H9 (cell line): Measurements from ENCODE around the gene SLC1A4. TPM values are rescaled to one million over a fixed set of nuclear protein-coding genes. Genes with fewer than 3 reads are reported as not detected.

ENCODE experiments used
- DNase-seq: peaks from one replicate; pipeline ENCODE4 v3.0.0-alpha.2; 2017
- H2AFZ ChIP-seq: one replicate; pipeline ENCODE4 v1.6.1; 2013; ENCODE audit warnings: mild to moderate bottlenecking, low read length, control low read depth, moderate library complexity
- H2AK5ac ChIP-seq: 2 replicates; pipeline ENCODE4 v1.6.1; 2013; ENCODE audit warnings: low read length, control low read depth, mixed read lengths; ENCODE audit not compliant: insufficient read length
- H2BK120ac ChIP-seq: one replicate; pipeline ENCODE4 v1.6.1; 2013; ENCODE audit warnings: low read depth, mild to moderate bottlenecking, low read length, control low read depth, inconsistent platforms; ENCODE audit not compliant: poor library complexity, severe bottlenecking
- H2BK12ac ChIP-seq: 2 replicates; pipeline ENCODE4 v1.6.1; 2013; ENCODE audit warnings: low read length, control low read depth, mixed read lengths, low read depth; ENCODE audit not compliant: insufficient read length
- H2BK15ac ChIP-seq: 2 replicates; pipeline ENCODE4 v1.6.1; 2013; ENCODE audit warnings: low read depth, low read length, control low read depth
- H2BK20ac ChIP-seq: one replicate; pipeline ENCODE4 v1.6.1; 2013; ENCODE audit warnings: low read depth, mild to moderate bottlenecking, low read length, control low read depth, inconsistent platforms; ENCODE audit not compliant: poor library complexity, severe bottlenecking
- H2BK5ac ChIP-seq: 2 replicates; pipeline ENCODE4 v1.6.1; 2013; ENCODE audit warnings: low read length, control low read depth, mixed read lengths; ENCODE audit not compliant: insufficient read length
- H3K14ac ChIP-seq: 2 replicates; pipeline ENCODE4 v1.6.1; 2013; ENCODE audit warnings: low read length, control low read depth; ENCODE audit not compliant: insufficient read depth
- H3K18ac ChIP-seq: 2 replicates; pipeline ENCODE4 v1.6.1; 2013; ENCODE audit warnings: low read depth, mild to moderate bottlenecking, mixed read lengths, low read length, control low read depth; ENCODE audit not compliant: insufficient read length
- H3K23ac ChIP-seq: 2 replicates; pipeline ENCODE4 v1.6.1; 2013; ENCODE audit warnings: low read length, control low read depth, mixed read lengths, low read depth; ENCODE audit not compliant: insufficient read length
- H3K23me2 ChIP-seq: 2 replicates; pipeline ENCODE4 v1.6.1; 2013; ENCODE audit warnings: low read depth, mild to moderate bottlenecking, mixed read lengths, low read length, control low read depth; ENCODE audit not compliant: insufficient read length, poor library complexity, severe bottlenecking
- H3K27ac ChIP-seq: 2 replicates; pipeline ENCODE4 v1.5.1; 2013; ENCODE audit warnings: low read length, control low read depth, mixed read lengths, low read depth; ENCODE audit not compliant: insufficient read length
- H3K27me3 ChIP-seq: 2 replicates; pipeline ENCODE4 v1.6.1; 2013; ENCODE audit warnings: low read length, control low read depth, inconsistent platforms; ENCODE audit not compliant: insufficient read depth
- H3K4ac ChIP-seq: 2 replicates; pipeline ENCODE4 v1.6.1; 2013; ENCODE audit warnings: low read depth, mild to moderate bottlenecking, control low read depth, inconsistent platforms, low read length, moderate library complexity
- H3K4me1 ChIP-seq: 2 replicates; pipeline ENCODE4 v1.6.1; 2013; ENCODE audit warnings: low read length, control low read depth, inconsistent platforms; ENCODE audit not compliant: insufficient read depth
- H3K4me2 ChIP-seq: 2 replicates; pipeline ENCODE4 v1.6.1; 2013; ENCODE audit warnings: low read length, control low read depth, mixed read lengths; ENCODE audit not compliant: insufficient read length, insufficient read depth
- H3K56ac ChIP-seq: 2 replicates; pipeline ENCODE4 v1.6.1; 2013; ENCODE audit warnings: low read depth, mild to moderate bottlenecking, mixed read lengths, low read length, control low read depth; ENCODE audit not compliant: insufficient read length
- H3K79me1 ChIP-seq: 2 replicates; pipeline ENCODE4 v1.6.1; 2013; ENCODE audit warnings: low read depth, mild to moderate bottlenecking, moderate library complexity, low read length, control low read depth, inconsistent platforms; ENCODE audit not compliant: insufficient read depth, poor library complexity, severe bottlenecking
- H3K79me2 ChIP-seq: 2 replicates; pipeline ENCODE4 v1.6.1; 2013; ENCODE audit warnings: low read length, control low read depth, inconsistent platforms; ENCODE audit not compliant: insufficient read depth
- H3K9ac ChIP-seq: 2 replicates; pipeline ENCODE4 v1.6.1; 2013; ENCODE audit warnings: low read length, control low read depth, mixed read lengths; ENCODE audit not compliant: insufficient read length; ENCODE audit errors: extremely low read depth
- H3K9me3 ChIP-seq: one replicate; pipeline ENCODE4 v1.6.1; 2013; ENCODE audit warnings: low read depth, low read length, inconsistent platforms; ENCODE audit not compliant: control insufficient read depth
- H3T11ph ChIP-seq: one replicate; pipeline ENCODE4 v1.6.1; 2013; ENCODE audit warnings: mild to moderate bottlenecking, low read length, control low read depth, inconsistent platforms
- H4K20me1 ChIP-seq: one replicate; pipeline ENCODE4 v1.6.1; 2013; ENCODE audit not compliant: control insufficient read depth, insufficient read length, insufficient read depth
- H4K5ac ChIP-seq: 2 replicates; pipeline ENCODE4 v1.6.1; 2013; ENCODE audit warnings: low read depth, mild to moderate bottlenecking, mixed read lengths, low read length, control low read depth; ENCODE audit not compliant: insufficient read length
- H4K8ac ChIP-seq: replicated peaks from 2 replicates; pipeline ENCODE4 v1.6.1; 2013; ENCODE audit warnings: low read length, control low read depth, mixed read lengths, low read depth; ENCODE audit not compliant: insufficient read length
- H4K91ac ChIP-seq: 2 replicates; pipeline ENCODE4 v1.6.1; 2013; ENCODE audit warnings: low read depth, mild to moderate bottlenecking, moderate library complexity, mixed read lengths, low read length, control low read depth; ENCODE audit not compliant: insufficient read length
- H3K27ac Mint-ChIP-seq, 3 experiments: 2 replicates in 2 of 3; 3 replicates in 1 of 3; pipeline ENCODE4 v1.8.0; 2020 to 2021; ENCODE audit warnings: mixed read lengths in 3 of 3, mild to moderate bottlenecking in 1 of 3, moderate library complexity in 1 of 3
- H3K27me3 Mint-ChIP-seq: 2 replicates; pipeline ENCODE4 v1.8.0; 2021; ENCODE audit warnings: low read depth, mild to moderate bottlenecking, moderate library complexity, mixed read lengths
- H3K36me3 Mint-ChIP-seq, 3 experiments: 2 replicates in 2 of 3; 3 replicates in 1 of 3; pipeline ENCODE4 v1.8.0; 2020 to 2021; ENCODE audit warnings: low read depth in 3 of 3, mixed read lengths in 3 of 3; ENCODE audit not compliant: insufficient read depth in 1 of 3
- H3K4me1 Mint-ChIP-seq, 2 experiments: 2 replicates each; pipeline ENCODE4 v1.8.0; 2020; ENCODE audit warnings: mixed read lengths in 2 of 2
- H3K4me3 Mint-ChIP-seq, 2 experiments: 2 replicates in 1 of 2; 3 replicates in 1 of 2; pipeline ENCODE4 v1.8.0; 2020 to 2021; ENCODE audit warnings: mild to moderate bottlenecking in 2 of 2, mixed read lengths in 2 of 2, moderate library complexity in 1 of 2
- H3K9me3 Mint-ChIP-seq, 2 experiments: 2 replicates in 1 of 2; 3 replicates in 1 of 2; pipeline ENCODE4 v1.8.0; 2020; ENCODE audit warnings: mild to moderate bottlenecking in 2 of 2, mixed read lengths in 2 of 2, moderate library complexity in 1 of 2
- WGBS: extraction: QIAGEN DNeasy Blood & Tissue Kit; methylation state at CpG from one replicate; pipeline ENCODE4 v1.1.7; 2013; ENCODE audit warnings: missing lambda C conversion rate, low lambda C conversion rate, mixed read lengths; ENCODE audit not compliant: insufficient read length; ENCODE audit errors: extremely low coverage; 5-methylcytosine and 5-hydroxymethylcytosine counted together
- total RNA-seq: library from RNA; stranded (reverse); gene quantifications from 2 replicates; pipeline ENCODE4 v1.2.1, GENCODE V29; 2021
- TF ChIP-seq, protein P1 (sequence below): fragments of 200-600 bp; sonication (generic); conservative IDR thresholded peaks from 3 replicates; pipeline ENCODE4 v1.8.0; 2021; ENCODE audit warnings: antibody characterized with exemption, mild to moderate bottlenecking

SLC1A4 gene
- total RNA-seq, 1 experiment from 2014 or later, result 1.9 TPM

DNA sequence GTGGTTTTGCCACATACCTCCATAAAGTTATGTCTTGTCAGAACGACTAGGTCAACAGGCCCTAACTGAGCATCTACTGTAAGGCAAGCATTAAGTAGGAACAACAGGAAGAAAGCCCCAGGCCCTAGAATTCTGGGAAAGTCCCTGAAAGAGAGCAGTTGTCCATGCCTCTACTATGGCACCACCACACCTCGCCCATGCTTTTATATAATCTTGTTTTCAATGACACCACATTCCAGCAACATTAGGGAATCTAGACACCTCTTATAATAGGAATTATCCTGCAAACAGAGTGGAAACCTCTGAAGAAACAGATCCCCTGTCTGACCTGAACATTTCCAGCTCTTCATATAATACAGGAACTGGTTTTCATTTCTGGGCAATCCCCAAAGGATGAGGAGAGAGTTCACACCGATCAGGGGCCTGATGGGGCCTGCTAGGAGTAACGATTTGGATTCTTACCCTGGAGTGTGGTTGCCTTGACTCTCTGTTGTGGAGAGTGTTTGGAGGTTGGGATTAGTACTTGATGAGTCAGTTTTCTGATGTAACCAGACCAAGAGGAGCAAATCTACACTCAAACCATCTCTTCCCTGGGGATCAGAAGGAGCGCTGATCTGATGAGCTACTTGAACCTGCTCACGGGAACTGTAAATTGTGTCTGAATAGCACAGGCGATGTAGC, 35.1 kb downstream of the SLC1A4 start:
- no CpG with 5 or more reads among the region's 7 CpGs for WGBS
- no peak overlapping the region for H3K9ac ChIP-seq
- no peak for DNase-seq
- no peak overlapping the region for H2BK12ac ChIP-seq
- no peak overlapping the region for H2BK15ac ChIP-seq
- H2BK120ac ChIP-seq, result no peak overlapping the region
- no peak overlapping the region for H3K4ac ChIP-seq
- TF ChIP-seq, protein P1, sequence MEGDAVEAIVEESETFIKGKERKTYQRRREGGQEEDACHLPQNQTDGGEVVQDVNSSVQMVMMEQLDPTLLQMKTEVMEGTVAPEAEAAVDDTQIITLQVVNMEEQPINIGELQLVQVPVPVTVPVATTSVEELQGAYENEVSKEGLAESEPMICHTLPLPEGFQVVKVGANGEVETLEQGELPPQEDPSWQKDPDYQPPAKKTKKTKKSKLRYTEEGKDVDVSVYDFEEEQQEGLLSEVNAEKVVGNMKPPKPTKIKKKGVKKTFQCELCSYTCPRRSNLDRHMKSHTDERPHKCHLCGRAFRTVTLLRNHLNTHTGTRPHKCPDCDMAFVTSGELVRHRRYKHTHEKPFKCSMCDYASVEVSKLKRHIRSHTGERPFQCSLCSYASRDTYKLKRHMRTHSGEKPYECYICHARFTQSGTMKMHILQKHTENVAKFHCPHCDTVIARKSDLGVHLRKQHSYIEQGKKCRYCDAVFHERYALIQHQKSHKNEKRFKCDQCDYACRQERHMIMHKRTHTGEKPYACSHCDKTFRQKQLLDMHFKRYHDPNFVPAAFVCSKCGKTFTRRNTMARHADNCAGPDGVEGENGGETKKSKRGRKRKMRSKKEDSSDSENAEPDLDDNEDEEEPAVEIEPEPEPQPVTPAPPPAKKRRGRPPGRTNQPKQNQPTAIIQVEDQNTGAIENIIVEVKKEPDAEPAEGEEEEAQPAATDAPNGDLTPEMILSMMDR, result no peak
- H3K4me3 Mint-ChIP-seq, result no peak overlapping the region
- H3K79me2 ChIP-seq, result no peaks in the 10 kb centered on the region
- no peaks in the 10 kb centered on the region for H3K23me2 ChIP-seq
- H3K14ac ChIP-seq, result no peak overlapping the region
- H3K36me3 Mint-ChIP-seq, result no peaks in the 10 kb centered on the region; a peak in 1 of 7 replicates
- no peak overlapping the region for H4K5ac ChIP-seq
- no peaks in the 10 kb centered on the region for H3K27me3 ChIP-seq
- H3K4me1 Mint-ChIP-seq, result peaks cover 3 to 5% of the 10 kb centered on the region in 2 experiments; a peak in 2 of 4 replicates
- no peak overlapping the region for H3K27ac Mint-ChIP-seq
- H2BK20ac ChIP-seq, result no peak overlapping the region
- no peak overlapping the region for H4K8ac ChIP-seq
- no peaks in the 10 kb centered on the region for H3K79me1 ChIP-seq
- no peaks in the 10 kb centered on the region for H3K27me3 Mint-ChIP-seq
- no peak overlapping the region for H2AK5ac ChIP-seq
- no peak overlapping the region for H2BK5ac ChIP-seq
- no peak overlapping the region for H3K4me2 ChIP-seq
- H3K9me3 Mint-ChIP-seq, result no peaks in the 10 kb centered on the region
- H4K91ac ChIP-seq, result no peak overlapping the region
- H3K27ac ChIP-seq, result no peak overlapping the region
- no peaks in the 10 kb centered on the region for H4K20me1 ChIP-seq
- H3K18ac ChIP-seq, result no peak overlapping the region
- no peak overlapping the region for H2AFZ ChIP-seq
- no peaks in the 10 kb centered on the region for H3K9me3 ChIP-seq
- H3T11ph ChIP-seq, result no peak overlapping the region
- no peak overlapping the region for H3K56ac ChIP-seq
- no peaks in the 10 kb centered on the region for H3K4me1 ChIP-seq
- H3K23ac ChIP-seq, result no peak overlapping the region
